ENCODE data around the gene BRCA1. TPM values are rescaled to one million over a fixed set of nuclear protein-coding genes. Genes with fewer than 3 reads are reported as not detected.

The BRCA1 gene
- total RNA-seq, 1 donor from 2014 or later: 6.0 TPM

- Mint-ChIP-seq H3K4me3 (ENCODE audit: unreplicated experiment) (no peak overlapping the region), H3K27me3 (ENCODE audit: low read depth, unreplicated experiment) (no peaks in the 10 kb centered on the region)
- TF ChIP-seq EZH2 (IDR thresholded peaks at IDR 0.05; ENCODE audit: insufficient read depth, low read length) (no peak), CTCF (IDR thresholded peaks at IDR 0.05; ENCODE audit: insufficient read depth, low read depth, low read length) (no peak)
Observed at GRCh38 chr17:43118679-43119615, 6.2 kb downstream of the BRCA1 start.

GRCh38 chr17:43114151-43114552 is 11.0 kb downstream of the BRCA1 start:
- Histone ChIP-seq H3K79me2 (ENCODE audit: insufficient read depth, low read length) (no peaks in the 10 kb centered on the region), H3K27me3 (ENCODE audit: insufficient read depth, low read length) (no peaks in the 10 kb centered on the region), H3K27ac (ENCODE audit: low read depth, low read length) (no peak overlapping the region), H2AFZ (ENCODE audit: low read depth, low read length) (no peak overlapping the region), H3K4me2 (ENCODE audit: low read length) (no peak overlapping the region), H4K20me1 (ENCODE audit: insufficient read depth, low read length) (no peaks in the 10 kb centered on the region), H3K4me3 (ENCODE audit: insufficient read depth, low read depth, low read length) (no peak overlapping the region), H3K4me1 (ENCODE audit: insufficient read depth, low read length) (no peaks in the 10 kb centered on the region), H3K36me3 (ENCODE audit: insufficient read depth, low read length) (no peaks in the 10 kb centered on the region), H3K9me3 (ENCODE audit: insufficient read depth, low read depth, low read length) (no peaks in the 10 kb centered on the region), H3K9ac (ENCODE audit: low read length) (no peak overlapping the region)
- Mint-ChIP-seq H3K4me3 (ENCODE audit: unreplicated experiment) (no peak overlapping the region), H3K36me3 (ENCODE audit: low read depth, unreplicated experiment) (peaks cover 2% of the 10 kb centered on the region), H3K4me1 (ENCODE audit: low read depth, unreplicated experiment) (no peaks in the 10 kb centered on the region), H3K9me3 (ENCODE audit: unreplicated experiment) (no peaks in the 10 kb centered on the region), H3K27me3 (ENCODE audit: low read depth, unreplicated experiment) (no peaks in the 10 kb centered on the region), H3K27ac (ENCODE audit: unreplicated experiment) (no peak overlapping the region)
- FAIRE-seq: no peak
- TF ChIP-seq EZH2 (IDR thresholded peaks at IDR 0.05; ENCODE audit: insufficient read depth, low read length): no peak
- no peak for TF ChIP-seq CTCF (IDR thresholded peaks at IDR 0.05; ENCODE audit: insufficient read depth, low read depth, low read length)
- DNase-seq (ENCODE audit: low read depth): no peak

More at GRCh38 chr17:43118679-43119615, 6.2 kb downstream of the BRCA1 start:
- Histone ChIP-seq H4K20me1 (ENCODE audit: insufficient read depth, low read length) (no peaks in the 10 kb centered on the region), H3K9ac (ENCODE audit: low read length) (no peak overlapping the region), H3K4me3 (ENCODE audit: insufficient read depth, low read depth, low read length) (no peak overlapping the region), H3K36me3 (ENCODE audit: insufficient read depth, low read length) (no peaks in the 10 kb centered on the region), H3K27ac (ENCODE audit: low read depth, low read length) (no peak overlapping the region), H3K27me3 (ENCODE audit: insufficient read depth, low read length) (no peaks in the 10 kb centered on the region), H2AFZ (ENCODE audit: low read depth, low read length) (no peak overlapping the region), H3K9me3 (ENCODE audit: insufficient read depth, low read depth, low read length) (no peaks in the 10 kb centered on the region), H3K4me2 (ENCODE audit: low read length) (no peak overlapping the region), H3K4me1 (ENCODE audit: insufficient read depth, low read length) (no peaks in the 10 kb centered on the region), H3K79me2 (ENCODE audit: insufficient read depth, low read length) (peaks cover 7% of the 10 kb centered on the region)
- H3K27ac Mint-ChIP-seq (ENCODE audit: unreplicated experiment): no peak overlapping the region
- H3K36me3 Mint-ChIP-seq (ENCODE audit: low read depth, unreplicated experiment): no peaks in the 10 kb centered on the region
- H3K4me1 Mint-ChIP-seq (ENCODE audit: low read depth, unreplicated experiment): no peaks in the 10 kb centered on the region
- no peaks in the 10 kb centered on the region for H3K9me3 Mint-ChIP-seq (ENCODE audit: unreplicated experiment)
- FAIRE-seq (no peak), DNase-seq (ENCODE audit: low read depth) (no peak)

- H3K4me2 ChIP-seq (ENCODE audit: low read length): no peak overlapping the region
- DNase-seq (ENCODE audit: low read depth): no peak
- no peaks in the 10 kb centered on the region for H3K79me2 ChIP-seq (ENCODE audit: insufficient read depth, low read length)
- H2AFZ ChIP-seq (ENCODE audit: low read depth, low read length): no peak overlapping the region
- no peaks in the 10 kb centered on the region for H3K27me3 ChIP-seq (ENCODE audit: insufficient read depth, low read length)
- no peaks in the 10 kb centered on the region for H3K27me3 Mint-ChIP-seq (ENCODE audit: low read depth, unreplicated experiment)
- H3K4me3 Mint-ChIP-seq (ENCODE audit: unreplicated experiment): no peak overlapping the region
- H3K27ac ChIP-seq (ENCODE audit: low read depth, low read length): no peak overlapping the region
- H3K36me3 ChIP-seq (ENCODE audit: insufficient read depth, low read length): no peaks in the 10 kb centered on the region
- H3K9me3 Mint-ChIP-seq (ENCODE audit: unreplicated experiment): no peaks in the 10 kb centered on the region
- FAIRE-seq: no peak
- no peaks in the 10 kb centered on the region for H3K9me3 ChIP-seq (ENCODE audit: insufficient read depth, low read depth, low read length)
- H3K4me3 ChIP-seq (ENCODE audit: insufficient read depth, low read depth, low read length): no peak overlapping the region
- no peaks in the 10 kb centered on the region for H3K4me1 Mint-ChIP-seq (ENCODE audit: low read depth, unreplicated experiment)
- H3K9ac ChIP-seq (ENCODE audit: low read length): no peak overlapping the region
- no peaks in the 10 kb centered on the region for H3K4me1 ChIP-seq (ENCODE audit: insufficient read depth, low read length)
- H4K20me1 ChIP-seq (ENCODE audit: insufficient read depth, low read length): no peaks in the 10 kb centered on the region
- peaks cover 2% of the 10 kb centered on the region for H3K36me3 Mint-ChIP-seq (ENCODE audit: low read depth, unreplicated experiment)
- TF ChIP-seq CTCF (IDR thresholded peaks at IDR 0.05; ENCODE audit: insufficient read depth, low read depth, low read length) (no peak), EZH2 (IDR thresholded peaks at IDR 0.05; ENCODE audit: insufficient read depth, low read length) (no peak)
- no peak overlapping the region for H3K27ac Mint-ChIP-seq (ENCODE audit: unreplicated experiment)
Observed at GRCh38 chr17:43106552-43106951, 18.6 kb downstream of the BRCA1 start.

All from astrocyte (in vitro differentiated cells and primary cell).